ENCODE data around the gene NT5DC1. TPM values are rescaled to one million over a fixed set of nuclear protein-coding genes. Genes with fewer than 3 reads are reported as not detected.

The NT5DC1 gene
- polyA plus RNA-seq, 1 of the 3 experiments (the other 2 are of a cell fraction) = 20.3 TPM

DNA sequence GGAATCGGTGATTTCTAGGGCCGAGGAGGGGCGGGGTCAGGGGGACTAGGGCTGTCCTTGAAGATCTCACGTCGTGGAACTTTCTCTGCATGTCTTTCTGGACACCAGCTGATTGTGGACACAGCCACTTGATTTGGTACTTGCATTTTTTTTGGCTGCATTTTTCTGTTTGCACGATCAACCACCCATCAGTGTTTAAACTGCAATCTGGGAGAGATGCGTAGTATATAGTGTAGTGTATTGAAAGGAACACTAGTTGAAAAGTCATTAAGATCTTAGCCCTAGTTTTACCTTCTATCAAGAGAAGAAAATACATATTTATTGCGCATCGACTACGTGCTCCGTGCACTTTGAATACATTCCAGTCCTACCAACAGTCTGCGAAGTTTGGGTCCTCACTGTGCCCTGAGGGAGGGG is 657 bp downstream of the NT5DC1 start:
- H3F3A ChIP-seq (replicated peaks; ENCODE audit: insufficient read depth) = peaks cover 21% of the 10 kb centered on the region
- under 1% methylated on average over 10 of the region's 12 CpGs for WGBS (ENCODE audit: low lambda C conversion rate)
- CTCF ChIA-PET = interaction anchor here (0.7 to 2.3 kb wide), 8 partner anchors 9 to 1354 kb away, joined by 3 to 16 read pairs (median 4); no protein-coding TSS in a partner anchor
- DNase-seq = no peak
- TF ChIP-seq MEF2A (IDR thresholded peaks at IDR 0.05; ENCODE audit: borderline replicate concordance, low read depth) (no peak), FOSL2 (IDR thresholded peaks at IDR 0.05; ENCODE audit: borderline replicate concordance, low read depth) (no peak), NRF1 (IDR thresholded peaks at IDR 0.05; ENCODE audit: low read depth, low read length) (peak; percentile 59; the same call in 1 of the 2 replicates), POLR2AphosphoS5 (IDR thresholded peaks at IDR 0.05; ENCODE audit: low read depth, low read length) (no peak)
- TF ChIP-seq, protein P1, sequence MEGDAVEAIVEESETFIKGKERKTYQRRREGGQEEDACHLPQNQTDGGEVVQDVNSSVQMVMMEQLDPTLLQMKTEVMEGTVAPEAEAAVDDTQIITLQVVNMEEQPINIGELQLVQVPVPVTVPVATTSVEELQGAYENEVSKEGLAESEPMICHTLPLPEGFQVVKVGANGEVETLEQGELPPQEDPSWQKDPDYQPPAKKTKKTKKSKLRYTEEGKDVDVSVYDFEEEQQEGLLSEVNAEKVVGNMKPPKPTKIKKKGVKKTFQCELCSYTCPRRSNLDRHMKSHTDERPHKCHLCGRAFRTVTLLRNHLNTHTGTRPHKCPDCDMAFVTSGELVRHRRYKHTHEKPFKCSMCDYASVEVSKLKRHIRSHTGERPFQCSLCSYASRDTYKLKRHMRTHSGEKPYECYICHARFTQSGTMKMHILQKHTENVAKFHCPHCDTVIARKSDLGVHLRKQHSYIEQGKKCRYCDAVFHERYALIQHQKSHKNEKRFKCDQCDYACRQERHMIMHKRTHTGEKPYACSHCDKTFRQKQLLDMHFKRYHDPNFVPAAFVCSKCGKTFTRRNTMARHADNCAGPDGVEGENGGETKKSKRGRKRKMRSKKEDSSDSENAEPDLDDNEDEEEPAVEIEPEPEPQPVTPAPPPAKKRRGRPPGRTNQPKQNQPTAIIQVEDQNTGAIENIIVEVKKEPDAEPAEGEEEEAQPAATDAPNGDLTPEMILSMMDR (IDR thresholded peaks at IDR 0.05) = 0 out of 2 replicates have a peak, but pooled peaks have one; percentile 4
- peak overlapping the region; percentile 71 to 95 for H3K4me3 ChIP-seq (ENCODE audit: low read depth in 2 of 2, low read length in 1 of 2)
- peak overlapping the region; percentile 79 to 92 for H3K27ac ChIP-seq (ENCODE audit: low read depth in 2 of 2, low read length in 1 of 2)
- no peaks in the 10 kb centered on the region for H3K9me2 ChIP-seq
- no peaks in the 10 kb centered on the region for H3K27me3 ChIP-seq (ENCODE audit: insufficient read depth)
- H3K9ac ChIP-seq = peak overlapping the region; percentile 83
- peaks cover 5% of the 10 kb centered on the region; the same call in 1 of the 2 replicates for H3K9me3 ChIP-seq
- POLR2A ChIA-PET = interaction anchor here (1.2 to 1.3 kb wide), 3 partner anchors 8 to 128 kb away, joined by 3 to 6 read pairs (median 6); no protein-coding TSS in a partner anchor
- peak overlapping the region; percentile 97 for H3K4me2 ChIP-seq
- H4K20me1 ChIP-seq (ENCODE audit: insufficient read depth) = no peaks in the 10 kb centered on the region
- no peaks in the 10 kb centered on the region for H3K36me3 ChIP-seq (replicated peaks in 1 of 2; ENCODE audit: control insufficient read depth in 1 of 2, insufficient read depth in 2 of 2, low read length in 1 of 2)
- peak overlapping the region; percentile 97 for H2AFZ ChIP-seq (ENCODE audit: low read depth)
- H3K79me2 ChIP-seq (ENCODE audit: insufficient read depth) = 0 out of 2 replicates have a peak, but pooled peaks cover 4% of the 10 kb centered on the region
- H3K4me1 ChIP-seq (ENCODE audit: control insufficient read depth in 1 of 2, insufficient read depth in 2 of 2, low read depth in 1 of 2, low read length in 1 of 2) = peaks cover 7 to 16% of the 10 kb centered on the region in 2 experiments; a peak in 3 of 4 replicates

DNA sequence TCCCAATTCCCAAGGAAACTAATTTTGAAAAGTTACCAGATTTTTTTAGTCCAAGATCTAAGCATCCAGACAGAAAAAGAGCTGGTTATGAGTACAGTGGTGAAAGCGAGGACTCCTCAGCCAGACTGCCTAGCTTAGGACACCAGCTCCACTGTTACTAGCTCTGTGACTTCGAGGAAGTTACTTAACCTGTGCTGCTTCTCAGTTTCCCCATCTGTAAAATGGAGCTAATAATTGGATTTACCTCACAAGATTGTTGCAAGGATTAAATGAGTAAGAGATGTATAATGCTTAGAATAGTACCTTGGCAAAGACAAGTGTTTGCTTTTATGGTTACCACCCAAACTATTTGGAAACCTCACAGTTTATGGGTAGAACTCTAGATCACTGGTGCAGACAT is 1.1 kb downstream of the NT5DC1 start:
- Histone ChIP-seq H3K9me2 (no peaks in the 10 kb centered on the region), H3K4me2 (peak overlapping the region; percentile 97), H2AFZ (ENCODE audit: low read depth) (peak overlapping the region; percentile 97; the same call in 1 of the 2 replicates), H3K27me3 (ENCODE audit: insufficient read depth) (no peaks in the 10 kb centered on the region), H3K9me3 (0 out of 2 replicates have a peak, but pooled peaks cover under 1% of the 10 kb centered on the region), H3K36me3 (replicated peaks in 1 of 2; ENCODE audit: control insufficient read depth in 1 of 2, insufficient read depth in 2 of 2, low read length in 1 of 2) (no peaks in the 10 kb centered on the region), H4K20me1 (ENCODE audit: insufficient read depth) (no peaks in the 10 kb centered on the region), H3K79me2 (ENCODE audit: insufficient read depth) (0 out of 2 replicates have a peak, but pooled peaks cover 4% of the 10 kb centered on the region), H3K27ac (ENCODE audit: low read depth in 2 of 2, low read length in 1 of 2) (peak overlapping the region in 1 of 2 experiments; percentile 92; a peak in 1 of 4 replicates), H3K4me3 (ENCODE audit: low read depth in 2 of 2, low read length in 1 of 2) (peak overlapping the region; percentile 71 to 95), H3K9ac (peak overlapping the region; percentile 83; the same call in 1 of the 2 replicates), H3F3A (replicated peaks; ENCODE audit: insufficient read depth) (peaks cover 21% of the 10 kb centered on the region), H3K4me1 (ENCODE audit: control insufficient read depth in 1 of 2, insufficient read depth in 2 of 2, low read depth in 1 of 2, low read length in 1 of 2) (peaks cover 11 to 16% of the 10 kb centered on the region in 2 experiments; a peak in 3 of 4 replicates)
- no peak for DNase-seq
- 54% methylated on average over 2 of the region's 2 CpGs for WGBS (ENCODE audit: low lambda C conversion rate)
- TF ChIP-seq NRF1 (IDR thresholded peaks at IDR 0.05; ENCODE audit: low read depth, low read length) (no peak), TEAD4 (IDR thresholded peaks at IDR 0.05; ENCODE audit: borderline replicate concordance, insufficient read depth) (no peak), RXRA (IDR thresholded peaks at IDR 0.05; ENCODE audit: borderline replicate concordance, low read depth) (no peak), NFIC (IDR thresholded peaks at IDR 0.05; ENCODE audit: borderline replicate concordance) (no peak), MEF2A (IDR thresholded peaks at IDR 0.05; ENCODE audit: borderline replicate concordance, low read depth) (no peak), ELF1 (IDR thresholded peaks at IDR 0.05) (no peak), MXI1 (IDR thresholded peaks at IDR 0.05; ENCODE audit: low read depth, low read length) (no peak), CHD2 (IDR thresholded peaks at IDR 0.05; ENCODE audit: low read length, partially characterized antibody) (no peak), FOXM1 (IDR thresholded peaks at IDR 0.05; ENCODE audit: low read depth) (no peak), RAD21 (IDR thresholded peaks at IDR 0.05; ENCODE audit: low read length) (no peak), SMC3 (IDR thresholded peaks at IDR 0.05; ENCODE audit: low read depth, low read length) (no peak), POLR2AphosphoS5 (IDR thresholded peaks at IDR 0.05; ENCODE audit: low read depth, low read length) (no peak)
- TF ChIP-seq, protein P1 (IDR thresholded peaks at IDR 0.05) = no peak
- TF ChIP-seq, protein P2, sequence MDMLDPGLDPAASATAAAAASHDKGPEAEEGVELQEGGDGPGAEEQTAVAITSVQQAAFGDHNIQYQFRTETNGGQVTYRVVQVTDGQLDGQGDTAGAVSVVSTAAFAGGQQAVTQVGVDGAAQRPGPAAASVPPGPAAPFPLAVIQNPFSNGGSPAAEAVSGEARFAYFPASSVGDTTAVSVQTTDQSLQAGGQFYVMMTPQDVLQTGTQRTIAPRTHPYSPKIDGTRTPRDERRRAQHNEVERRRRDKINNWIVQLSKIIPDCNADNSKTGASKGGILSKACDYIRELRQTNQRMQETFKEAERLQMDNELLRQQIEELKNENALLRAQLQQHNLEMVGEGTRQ (IDR thresholded peaks at IDR 0.05; ENCODE audit: borderline replicate concordance, low read depth, low read length) = no peak
- TF ChIP-seq, protein P3, sequence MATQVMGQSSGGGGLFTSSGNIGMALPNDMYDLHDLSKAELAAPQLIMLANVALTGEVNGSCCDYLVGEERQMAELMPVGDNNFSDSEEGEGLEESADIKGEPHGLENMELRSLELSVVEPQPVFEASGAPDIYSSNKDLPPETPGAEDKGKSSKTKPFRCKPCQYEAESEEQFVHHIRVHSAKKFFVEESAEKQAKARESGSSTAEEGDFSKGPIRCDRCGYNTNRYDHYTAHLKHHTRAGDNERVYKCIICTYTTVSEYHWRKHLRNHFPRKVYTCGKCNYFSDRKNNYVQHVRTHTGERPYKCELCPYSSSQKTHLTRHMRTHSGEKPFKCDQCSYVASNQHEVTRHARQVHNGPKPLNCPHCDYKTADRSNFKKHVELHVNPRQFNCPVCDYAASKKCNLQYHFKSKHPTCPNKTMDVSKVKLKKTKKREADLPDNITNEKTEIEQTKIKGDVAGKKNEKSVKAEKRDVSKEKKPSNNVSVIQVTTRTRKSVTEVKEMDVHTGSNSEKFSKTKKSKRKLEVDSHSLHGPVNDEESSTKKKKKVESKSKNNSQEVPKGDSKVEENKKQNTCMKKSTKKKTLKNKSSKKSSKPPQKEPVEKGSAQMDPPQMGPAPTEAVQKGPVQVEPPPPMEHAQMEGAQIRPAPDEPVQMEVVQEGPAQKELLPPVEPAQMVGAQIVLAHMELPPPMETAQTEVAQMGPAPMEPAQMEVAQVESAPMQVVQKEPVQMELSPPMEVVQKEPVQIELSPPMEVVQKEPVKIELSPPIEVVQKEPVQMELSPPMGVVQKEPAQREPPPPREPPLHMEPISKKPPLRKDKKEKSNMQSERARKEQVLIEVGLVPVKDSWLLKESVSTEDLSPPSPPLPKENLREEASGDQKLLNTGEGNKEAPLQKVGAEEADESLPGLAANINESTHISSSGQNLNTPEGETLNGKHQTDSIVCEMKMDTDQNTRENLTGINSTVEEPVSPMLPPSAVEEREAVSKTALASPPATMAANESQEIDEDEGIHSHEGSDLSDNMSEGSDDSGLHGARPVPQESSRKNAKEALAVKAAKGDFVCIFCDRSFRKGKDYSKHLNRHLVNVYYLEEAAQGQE (IDR thresholded peaks at IDR 0.05; ENCODE audit: low read depth, low read length) = no peak
- CTCF ChIA-PET = interaction anchor here (0.5 to 2.3 kb wide), 5 partner anchors 9 to 544 kb away, joined by 3 to 16 read pairs (median 4); no protein-coding TSS in a partner anchor
- POLR2A ChIA-PET = interaction anchor here (1.2 kb wide), 2 partner anchors 11 to 128 kb away, joined by 3 to 6 read pairs; no protein-coding TSS in a partner anchor
